GM18498 (cell line): ENCODE measurements around the gene INAFM2.
A peak's percentile ranks its signal among the peaks of the same experiment; 100 is the strongest.

Source experiments
- ATAC-seq: cut with Tn5 transposase; IDR thresholded peaks from one replicate; pipeline ENCODE4 v1.9.1; 2021; ENCODE audit warnings: mild to moderate bottlenecking, moderate library complexity; ENCODE audit not compliant: unreplicated experiment

INAFM2 gene

GRCh38 chr15:40358471-40359353 is 35.2 kb downstream of the INAFM2 start:
- peak; percentile 18 for ATAC-seq

GRCh38 chr15:40360015-40360414 is 36.5 kb downstream of the INAFM2 start:
- ATAC-seq = no peak

- ATAC-seq = no peak
Measured at GRCh38 chr15:40361640-40362039, 38.1 kb downstream of the INAFM2 start.

- ATAC-seq = no peak
Measured at GRCh38 chr15:40363611-40364010, 40.1 kb downstream of the INAFM2 start.

- ATAC-seq = no peak
Measured at GRCh38 chr15:40364251-40364650, 40.8 kb downstream of the INAFM2 start.

GRCh38 chr15:40365016-40365415 is 41.5 kb downstream of the INAFM2 start:
- ATAC-seq = no peak

GRCh38 chr15:40365624-40366456 is 42.3 kb downstream of the INAFM2 start:
- ATAC-seq = no peak

GRCh38 chr15:40366457-40367370 is 43.2 kb downstream of the INAFM2 start:
- ATAC-seq = no peak

GRCh38 chr15:40367371-40367685 is 43.8 kb downstream of the INAFM2 start:
- ATAC-seq = no peak

- peak; percentile 85 for ATAC-seq
Measured at GRCh38 chr15:40367686-40368611, 44.5 kb downstream of the INAFM2 start.

GRCh38 chr15:40368719-40369473 is 45.4 kb downstream of the INAFM2 start:
- no peak for ATAC-seq

GRCh38 chr15:40369474-40369869 is 46.0 kb downstream of the INAFM2 start:
- no peak for ATAC-seq

GRCh38 chr15:40369971-40370370 is 46.5 kb downstream of the INAFM2 start:
- ATAC-seq = no peak

- no peak for ATAC-seq
Measured at GRCh38 chr15:40372981-40373380, 49.5 kb downstream of the INAFM2 start.
